Tibial nerve (tissue), 4 donors: ENCODE data around the gene ICAM5. TPM values are rescaled to one million over a fixed set of nuclear protein-coding genes. Genes with fewer than 3 reads are reported as not detected.

Experiments used
- DNase-seq, 2 donors: peaks; one replicate each; pipeline ENCODE4 v3.0.0-alpha.2; 2019; ENCODE audit warnings: low spot score in 2 of 2
- H3K27ac ChIP-seq, 4 donors: fragments of 200-600 bp; sonication (generic) in 3 of 4; one replicate each; pipeline ENCODE4 v1.5.1; 2017 to 2019; ENCODE audit warnings: mild to moderate bottlenecking in 1 of 4
- H3K27me3 ChIP-seq, 2 donors: fragments of 200-600 bp; sonication (generic) in 1 of 2; one replicate each; pipeline versions ENCODE4 v1.5.1 to v1.6.0; 2017 to 2019
- H3K36me3 ChIP-seq, 3 donors: fragments of 200-600 bp; sonication (generic); one replicate each; pipeline ENCODE4 v1.5.1; 2018 to 2019
- H3K4me1 ChIP-seq, 4 donors: fragments of 200-600 bp; sonication (generic) in 3 of 4; one replicate each; pipeline ENCODE4 v1.5.1; 2017 to 2019
- H3K4me3 ChIP-seq, 4 donors: fragments of 200-600 bp; sonication (generic) in 3 of 4; one replicate each; pipeline ENCODE4 v1.5.1; 2017 to 2019; ENCODE audit warnings: mild to moderate bottlenecking in 1 of 4, moderate library complexity in 1 of 4
- H3K9me3 ChIP-seq, 4 donors: fragments of 200-600 bp; sonication (generic) in 3 of 4; one replicate each; pipeline ENCODE4 v1.5.1; 2017 to 2019
- EP300 ChIP-seq, 2 donors: sonication (generic); formaldehyde crosslinking; IDR thresholded peaks; one replicate each; pipeline ENCODE4 v1.6.1; 2017; ENCODE audit warnings: antibody characterized with exemption in 2 of 2, mild to moderate bottlenecking in 1 of 2
- POLR2A ChIP-seq, 2 donors: fragments of 450-650 bp; IDR thresholded peaks; one replicate each; pipeline ENCODE4 v1.6.1; 2017; ENCODE audit warnings: antibody characterized with exemption in 2 of 2, mild to moderate bottlenecking in 2 of 2, moderate library complexity in 2 of 2
- WGBS, 2 donors: methylation state at CpG; one replicate each; pipeline ENCODE4 v1.1.5; 2018; 5-methylcytosine and 5-hydroxymethylcytosine counted together
- total RNA-seq, 4 donors: library from RNA; depleted of rRNA; stranded (reverse); fragments of >200 nt; gene quantifications; one replicate each; pipeline ENCODE4 v1.1.0, GENCODE V29; 2016
- TF ChIP-seq, protein P1 (sequence below), 5 experiments: fragments of 200-600 bp in 3 of 5; fragments of 450-650 bp in 2 of 5; sonication (generic) in 3 of 5; IDR thresholded peaks; one replicate each; pipeline ENCODE4 v1.5.1; 2016 to 2019; ENCODE audit warnings: antibody characterized with exemption in 5 of 5, mild to moderate bottlenecking in 3 of 5, moderate library complexity in 2 of 5

Gene ICAM5
- total RNA-seq, 4 donors from 2014 or later = 0.21 to 2.7 (median 0.93) TPM

GRCh38 chr19:10294368-10294697 is 4.6 kb downstream of the ICAM5 start:
- H3K27ac ChIP-seq = no peak overlapping the region
- no peaks in the 10 kb centered on the region for H3K36me3 ChIP-seq
- no peaks in the 10 kb centered on the region for H3K9me3 ChIP-seq
- H3K27me3 ChIP-seq = peaks cover 3 to 96% of the 10 kb centered on the region in 2 donors
- no peak for DNase-seq
- peaks cover 0 to 68% (median 35%) of the 10 kb centered on the region in 4 donors for H3K4me1 ChIP-seq
- TF ChIP-seq, protein P1, sequence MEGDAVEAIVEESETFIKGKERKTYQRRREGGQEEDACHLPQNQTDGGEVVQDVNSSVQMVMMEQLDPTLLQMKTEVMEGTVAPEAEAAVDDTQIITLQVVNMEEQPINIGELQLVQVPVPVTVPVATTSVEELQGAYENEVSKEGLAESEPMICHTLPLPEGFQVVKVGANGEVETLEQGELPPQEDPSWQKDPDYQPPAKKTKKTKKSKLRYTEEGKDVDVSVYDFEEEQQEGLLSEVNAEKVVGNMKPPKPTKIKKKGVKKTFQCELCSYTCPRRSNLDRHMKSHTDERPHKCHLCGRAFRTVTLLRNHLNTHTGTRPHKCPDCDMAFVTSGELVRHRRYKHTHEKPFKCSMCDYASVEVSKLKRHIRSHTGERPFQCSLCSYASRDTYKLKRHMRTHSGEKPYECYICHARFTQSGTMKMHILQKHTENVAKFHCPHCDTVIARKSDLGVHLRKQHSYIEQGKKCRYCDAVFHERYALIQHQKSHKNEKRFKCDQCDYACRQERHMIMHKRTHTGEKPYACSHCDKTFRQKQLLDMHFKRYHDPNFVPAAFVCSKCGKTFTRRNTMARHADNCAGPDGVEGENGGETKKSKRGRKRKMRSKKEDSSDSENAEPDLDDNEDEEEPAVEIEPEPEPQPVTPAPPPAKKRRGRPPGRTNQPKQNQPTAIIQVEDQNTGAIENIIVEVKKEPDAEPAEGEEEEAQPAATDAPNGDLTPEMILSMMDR (IDR thresholded peaks at IDR 0.05) = no peak
- no peak for TF ChIP-seq EP300 (IDR thresholded peaks at IDR 0.05)
- no peak overlapping the region for H3K4me3 ChIP-seq
- WGBS, 2 donors = 6 to 20% methylated on average over 12 to 20 of the region's 25 CpGs

- no peak overlapping the region for H3K27ac ChIP-seq
- 0 to 1% methylated on average over 16 to 22 of the region's 48 CpGs for WGBS, 2 donors
Measured at GRCh38 chr19:10295305-10295846, 5.6 kb downstream of the ICAM5 start.

DNA sequence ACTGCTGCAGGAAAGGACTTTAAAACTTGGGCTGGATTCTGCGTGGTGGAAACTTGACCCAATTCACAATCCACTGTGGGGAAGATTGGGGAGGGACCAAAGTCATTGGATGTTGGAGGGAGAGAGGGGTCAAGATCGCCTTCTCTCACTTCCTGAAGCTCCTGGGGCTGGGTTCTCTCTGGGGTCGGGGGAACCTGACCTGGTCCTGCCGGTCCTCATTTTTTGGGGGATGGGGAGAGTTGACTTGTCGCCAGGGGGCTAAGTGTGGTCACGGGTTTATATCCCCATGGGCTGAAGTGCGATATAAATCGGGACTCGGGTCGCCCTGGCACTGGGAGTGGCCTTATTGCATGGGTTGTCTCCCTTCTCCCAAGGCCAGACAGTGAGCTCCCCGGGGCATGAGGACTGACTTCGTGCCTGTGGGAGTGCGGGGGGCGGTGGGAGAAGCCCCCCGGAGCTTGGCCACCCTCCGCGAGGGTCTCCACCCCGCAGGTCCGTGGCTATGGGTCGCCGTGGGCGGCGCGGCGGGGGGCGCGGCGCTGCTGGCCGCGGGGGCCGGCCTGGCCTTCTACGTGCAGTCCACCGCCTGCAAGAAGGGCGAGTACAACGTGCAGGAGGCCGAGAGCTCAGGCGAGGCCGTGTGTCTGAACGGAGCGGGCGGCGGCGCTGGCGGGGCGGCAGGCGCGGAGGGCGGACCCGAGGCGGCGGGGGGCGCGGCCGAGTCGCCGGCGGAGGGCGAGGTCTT is 6.3 kb downstream of the ICAM5 start:
- peaks cover 3 to 96% of the 10 kb centered on the region in 2 donors for H3K27me3 ChIP-seq
- H3K4me3 ChIP-seq = peak overlapping the region in 2 of 4 donors; percentile 9 to 15
- H3K36me3 ChIP-seq = no peaks in the 10 kb centered on the region
- DNase-seq = no peak
- no peak overlapping the region for H3K27ac ChIP-seq
- 7 to 19% methylated on average over 28 to 31 of the region's 58 CpGs for WGBS, 2 donors
- TF ChIP-seq EP300 (IDR thresholded peaks at IDR 0.05) (no peak), POLR2A (IDR thresholded peaks at IDR 0.05) (no peak)
- TF ChIP-seq, protein P1 (IDR thresholded peaks at IDR 0.05) = no peak
- H3K9me3 ChIP-seq = no peaks in the 10 kb centered on the region
- H3K4me1 ChIP-seq = peaks cover 0 to 52% (median 20%) of the 10 kb centered on the region in 4 donors

More at GRCh38 chr19:10295305-10295846, 5.6 kb downstream of the ICAM5 start:
- Histone ChIP-seq H3K4me3 (peak overlapping the region in 2 of 4 donors; percentile 9 to 15), H3K36me3 (no peaks in the 10 kb centered on the region), H3K9me3 (no peaks in the 10 kb centered on the region), H3K4me1 (peaks cover 0 to 58% (median 26%) of the 10 kb centered on the region in 4 donors), H3K27me3 (peaks cover 3 to 96% of the 10 kb centered on the region in 2 donors)
- TF ChIP-seq, protein P1 (IDR thresholded peaks at IDR 0.05) = no peak
- no peak for TF ChIP-seq EP300 (IDR thresholded peaks at IDR 0.05)
- TF ChIP-seq POLR2A (IDR thresholded peaks at IDR 0.05) = no peak
- no peak for DNase-seq

GRCh38 chr19:10299545-10300458 is 10.1 kb downstream of the ICAM5 start:
- 44 to 45% methylated on average over 14 of the region's 14 CpGs for WGBS, 2 donors
- H3K27ac ChIP-seq = no peak overlapping the region
- H3K27me3 ChIP-seq = peaks cover 0 to 66% of the 10 kb centered on the region in 2 donors
- no peak overlapping the region for H3K4me3 ChIP-seq
- DNase-seq = no peak
- H3K36me3 ChIP-seq = peaks cover 0 to 4% (median 0%) of the 10 kb centered on the region in 3 donors
- H3K4me1 ChIP-seq = peaks cover 0 to 19% (median 7%) of the 10 kb centered on the region in 4 donors
- TF ChIP-seq, protein P1 (IDR thresholded peaks at IDR 0.05) = no peak
- TF ChIP-seq EP300 (IDR thresholded peaks at IDR 0.05) = no peak
- no peak for TF ChIP-seq POLR2A (IDR thresholded peaks at IDR 0.05)
- no peaks in the 10 kb centered on the region for H3K9me3 ChIP-seq
